Posterior vena cava (tissue), 2 donors: ENCODE data around the gene FAM209B. TPM values are rescaled to one million over a fixed set of nuclear protein-coding genes. Genes with fewer than 3 reads are reported as not detected.

Experiments
- DNase-seq: peaks from one replicate; pipeline ENCODE4 v3.0.0-alpha.2; 2020; ENCODE audit warnings: low spot score
- intact Hi-C, 2 donors: fragments of 100-400 bp; cut with DNase I; formaldehyde crosslinking; loops; one replicate each; pipeline versions ENCODE4 v1.14.1 to v1.14.2; 2022 to 2023
- total RNA-seq, 2 donors: library from RNA; stranded (reverse); fragmentation: NEBNext Ultra II Directional; extraction: Animal tissue kit (Norgen Biotek cat#: 25700); gene quantifications; one replicate each; pipeline ENCODE4 v1.2.1, GENCODE V29; 2021
- donor health status: DM: yes; HTN: yes; CAD: no.
- donor health status: DM: yes; HTN: yes; CAD: no.

Gene FAM209B
- total RNA-seq, 2 donors from 2014 or later, result 0.38 to 0.65 TPM

DNA sequence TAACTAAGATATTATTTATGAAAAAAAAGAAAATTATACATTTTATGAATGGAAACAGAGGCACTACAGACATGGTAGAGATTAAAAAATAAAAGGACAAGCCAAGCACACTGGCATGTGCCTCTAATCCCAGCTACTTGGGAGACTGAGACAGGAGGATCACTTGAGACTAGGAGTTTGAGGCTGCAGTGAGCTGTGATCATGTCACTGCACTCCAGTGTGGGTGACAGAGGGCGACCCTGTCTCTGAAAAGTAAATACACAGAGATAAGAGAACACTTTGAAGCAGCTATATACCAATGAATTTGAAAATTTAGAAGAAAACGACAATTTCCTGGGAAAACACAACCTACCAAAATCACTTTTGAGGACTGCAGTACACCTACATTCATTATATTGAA is 48.7 kb downstream of the FAM209B start:
- intact Hi-C loops, result no loop called here
- no peak for DNase-seq

DNA sequence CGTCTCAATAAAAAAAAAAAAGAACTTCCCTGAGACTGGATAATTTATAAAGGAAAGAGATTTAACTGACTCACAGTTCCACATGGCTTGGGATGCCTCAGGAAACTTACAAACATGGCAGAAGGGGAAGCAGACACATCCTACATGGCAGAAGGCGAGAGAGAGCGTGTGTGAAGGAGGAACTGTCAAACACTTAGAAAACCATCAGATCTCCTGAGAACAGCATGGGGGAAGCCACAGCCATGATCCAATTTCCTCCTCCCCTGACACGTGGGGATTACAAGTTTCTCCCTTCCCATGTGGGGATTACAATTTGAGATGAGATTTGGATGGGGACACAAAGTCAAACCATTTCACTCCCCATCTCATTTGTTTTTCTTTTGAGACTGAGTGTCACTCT is 49.5 kb downstream of the FAM209B start:
- DNase-seq, result no peak
- intact Hi-C loops, result no loop called here

DNA sequence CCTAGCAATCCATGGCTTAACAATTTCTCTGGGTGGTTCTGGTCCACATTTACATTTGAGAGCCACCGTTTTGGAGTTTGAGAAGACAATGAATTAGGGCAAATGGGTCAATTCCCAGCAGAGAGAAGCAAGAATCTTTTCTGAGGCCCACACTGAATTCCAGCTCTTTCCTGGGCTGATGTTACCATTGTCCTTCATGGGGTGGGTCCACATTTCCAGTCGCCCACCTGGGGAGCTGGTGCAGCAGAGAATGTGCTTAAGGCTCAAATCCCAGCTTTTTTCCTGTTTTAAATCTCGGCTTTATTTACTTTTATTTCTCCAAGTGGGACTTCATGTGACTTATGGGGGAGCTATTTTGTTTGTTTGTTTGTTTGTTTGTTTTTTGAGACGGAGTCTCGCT is 51.9 kb downstream of the FAM209B start:
- DNase-seq, result no peak
- intact Hi-C loops, result no loop called here

Other genes starting within 250 kb of the FAM209B start
- gene FAM210B, start 174.3 kb upstream of the FAM209B start, total RNA-seq, result 10 to 100 TPM; 34.3 to 40.3 TPM
- gene AURKA, start 141.0 kb upstream of the FAM209B start, total RNA-seq, result 1 to 10 TPM; 1.8 to 2.9 TPM
- 10 to 100 TPM; 18.5 to 19.0 TPM for gene CSTF1, start 140.6 kb upstream of the FAM209B start, total RNA-seq
- 1 to 10 TPM; 1.2 to 2.1 TPM for gene CASS4, start 121.0 kb upstream of the FAM209B start, total RNA-seq
- gene RTF2, start 64.6 kb upstream of the FAM209B start, total RNA-seq, result 10 to 100 TPM; 68.2 to 68.7 TPM
- under 1 TPM in 1 of 2 donors, not detected in 1; 0.43 TPM for gene FAM209A, start 8.5 kb upstream of the FAM209B start, total RNA-seq
- under 1 TPM; 0.23 to 0.38 TPM for gene TFAP2C, start 96.1 kb downstream of the FAM209B start, total RNA-seq